Aorta (tissue), 5 donors: ENCODE measurements around the gene AFAP1. TPM values are rescaled to one million over a fixed set of nuclear protein-coding genes. Genes with fewer than 3 reads are reported as not detected.

Experiments
- ATAC-seq: fragments of 200-7000 bp; cut with Tn5 transposase; one replicate; pipeline ENCODE4 v1.9.1; 2022; ENCODE audit warnings: moderate library complexity; ENCODE audit not compliant: low FRiP score
- DNase-seq, 2 donors: peaks; one replicate each; pipeline ENCODE4 v3.0.0-alpha.2; 2020
- H3K27ac ChIP-seq, 2 donors: one replicate each; pipeline ENCODE4 v1.5.1; 2013; ENCODE audit warnings: low read length in 2 of 2, mild to moderate bottlenecking in 2 of 2, moderate library complexity in 2 of 2, control low read depth in 1 of 2, inconsistent platforms in 1 of 2, low read depth in 1 of 2
- H3K27me3 ChIP-seq, 2 donors: one replicate each; pipeline ENCODE4 v1.6.1; 2013; ENCODE audit warnings: control low read depth in 1 of 2, low read length in 1 of 2, mild to moderate bottlenecking in 1 of 2, moderate library complexity in 1 of 2; ENCODE audit not compliant: insufficient read depth in 2 of 2, control insufficient read depth in 1 of 2
- H3K36me3 ChIP-seq, 2 donors: one replicate each; pipeline ENCODE4 v1.6.1; 2013; ENCODE audit warnings: control low read depth in 1 of 2, low read length in 1 of 2, mild to moderate bottlenecking in 1 of 2; ENCODE audit not compliant: insufficient read depth in 2 of 2, control insufficient read depth in 1 of 2
- H3K4me1 ChIP-seq, 2 donors: one replicate each; pipeline ENCODE4 v1.6.1; 2013; ENCODE audit warnings: low read length in 2 of 2, control low read depth in 1 of 2, mild to moderate bottlenecking in 1 of 2, moderate library complexity in 1 of 2; ENCODE audit not compliant: insufficient read depth in 2 of 2, control insufficient read depth in 1 of 2
- H3K4me3 ChIP-seq, 2 donors: one replicate each; pipeline ENCODE4 v1.5.1; 2013; ENCODE audit warnings: low read length in 2 of 2, control low read depth in 1 of 2, mild to moderate bottlenecking in 1 of 2
- H3K9me3 ChIP-seq: one replicate; pipeline ENCODE4 v1.6.1; 2013; ENCODE audit warnings: mild to moderate bottlenecking, low read length; ENCODE audit not compliant: control insufficient read depth
- WGBS, 2 donors: extraction: QIAGEN DNeasy Blood & Tissue Kit; methylation state at CpG; one replicate each; pipeline ENCODE4 v1.1.7; 2013; 5-methylcytosine and 5-hydroxymethylcytosine counted together
- intact Hi-C, 2 donors: fragments of 100-400 bp; cut with DNase I; formaldehyde crosslinking; loops; one replicate each; pipeline versions ENCODE4 v1.14.2 to v1.15.0; 2022
- polyA plus RNA-seq, 2 donors: library from polyadenylated mRNA; stranded (reverse); fragments of 200-250 nt; gene quantifications; one replicate each; pipeline ENCODE4 v1.2.3, GENCODE V29; 2013
- total RNA-seq, 2 donors: library from RNA; stranded (reverse); fragmentation: NEBNext Ultra II Directional; extraction: Animal tissue kit (Norgen Biotek cat#: 25700); gene quantifications; one replicate each; pipeline ENCODE4 v1.2.1, GENCODE V29; 2021
- donor health status: healthy with polysubstance abuse.
- donor health status: Bipolar disorder and iron deficiency.
- donor health status: DM: no; HTN: no; CAD: no.
- donor health status: DM: no; HTN: no; CAD: no.
- donor health status: DM: yes; HTN: yes; CAD: no.

AFAP1 gene
- total and polyA plus RNA-seq, 4 donors = 4.6 to 60.5 (median 26.9) TPM

DNA sequence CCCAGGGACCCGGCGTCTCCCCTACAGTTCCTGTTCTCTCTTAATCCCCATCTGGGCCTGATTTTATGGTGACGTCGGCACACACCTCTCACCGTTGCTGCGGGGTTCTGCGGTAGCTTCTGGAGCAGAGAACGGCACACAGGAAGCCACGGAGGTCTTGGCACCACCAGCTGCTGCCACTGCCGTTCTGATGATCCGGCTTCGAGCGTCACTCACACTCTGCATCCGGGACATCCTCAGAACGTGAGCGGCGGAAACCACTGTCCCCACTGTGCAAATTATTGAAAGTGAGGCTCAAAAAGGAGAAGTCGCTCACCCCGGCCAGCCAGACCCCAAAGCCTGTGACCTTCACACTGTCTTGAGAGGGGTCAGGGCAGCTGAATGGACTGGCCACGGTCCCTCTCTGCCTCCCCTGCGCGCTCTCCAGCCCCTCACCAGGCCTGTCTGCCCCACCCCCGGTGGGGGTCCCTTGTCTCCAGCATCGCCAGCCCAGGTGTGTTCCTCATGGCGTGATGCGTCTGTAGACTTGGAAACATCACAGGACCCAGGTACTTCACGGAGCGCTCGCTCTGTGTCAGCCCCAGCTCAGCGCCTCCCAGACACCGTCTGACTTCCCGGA is 201.1 kb downstream of the AFAP1 start:
- Histone ChIP-seq H3K4me3 (no peak overlapping the region), H3K9me3 (no peaks in the 10 kb centered on the region), H3K36me3 (no peaks in the 10 kb centered on the region), H3K4me1 (no peaks in the 10 kb centered on the region), H3K27ac (no peak overlapping the region), H3K27me3 (no peaks in the 10 kb centered on the region)
- DNase-seq (no peak), ATAC-seq (no peak)
- 95 to 96% methylated on average over 32 of the region's 32 CpGs for WGBS, 2 donors
- intact Hi-C loops = no loop called here

DNA sequence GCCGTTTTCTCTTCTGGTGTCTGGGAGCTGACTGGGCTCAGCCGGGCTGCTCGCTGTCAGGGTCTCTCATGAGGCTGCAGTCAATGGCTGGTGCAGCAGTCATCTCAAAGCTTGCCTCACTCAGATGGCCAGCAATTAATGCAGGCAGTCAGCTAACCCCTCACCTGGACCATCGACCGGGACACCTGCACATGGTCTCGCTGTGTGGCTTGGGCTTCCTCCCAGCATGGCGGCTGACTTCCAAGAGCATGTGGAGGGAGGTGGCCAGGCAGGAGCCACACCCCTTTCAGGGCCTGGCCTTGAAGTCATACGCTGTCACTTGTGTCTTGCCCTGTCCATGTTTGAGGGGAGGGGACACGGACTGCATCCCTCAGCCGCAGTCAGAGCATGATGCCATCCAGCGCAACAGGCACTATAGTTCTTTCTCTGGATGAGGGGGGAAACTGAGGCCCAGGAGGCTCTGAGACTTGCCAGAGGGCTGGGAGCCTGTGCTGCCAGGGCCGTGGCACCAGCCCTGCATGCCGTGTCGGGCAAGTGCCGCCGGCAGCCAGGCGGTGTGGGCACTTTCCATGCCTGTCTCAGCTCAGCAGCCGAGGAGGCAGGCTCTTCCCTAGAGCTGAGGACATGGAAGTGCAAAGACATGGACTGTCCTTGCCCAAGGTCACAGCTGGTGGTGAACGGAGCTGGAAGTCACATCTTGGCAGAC is 201.8 kb downstream of the AFAP1 start:
- intact Hi-C loops = no loop called here
- H3K36me3 ChIP-seq = no peaks in the 10 kb centered on the region
- no peak for ATAC-seq

DNA sequence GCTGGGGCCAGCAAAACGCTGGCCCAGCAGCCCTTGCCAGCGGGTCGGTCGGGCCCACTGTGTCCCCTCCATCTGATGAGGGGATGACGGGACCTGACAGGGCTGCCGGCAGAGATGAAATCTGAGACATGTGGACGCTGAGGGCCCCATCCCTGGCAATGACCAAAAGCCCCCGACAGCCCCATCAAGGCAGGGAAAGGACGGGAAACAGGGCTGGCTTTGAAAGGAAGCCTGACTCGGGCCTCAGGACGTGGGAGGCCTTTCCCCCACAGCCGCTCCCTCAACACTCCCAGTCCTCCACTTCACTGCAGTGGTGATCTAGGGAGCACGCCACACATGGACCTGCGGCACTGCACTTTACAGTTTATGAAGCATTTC is 202.4 kb downstream of the AFAP1 start:
- Histone ChIP-seq H3K36me3 (no peaks in the 10 kb centered on the region), H3K4me1 (no peaks in the 10 kb centered on the region), H3K27me3 (no peaks in the 10 kb centered on the region), H3K4me3 (no peak overlapping the region), H3K9me3 (no peaks in the 10 kb centered on the region), H3K27ac (no peak overlapping the region)
- 88 to 93% methylated on average over 14 of the region's 14 CpGs for WGBS, 2 donors
- DNase-seq (no peak), ATAC-seq (no peak)
- intact Hi-C loops = no loop called here

More for the DNA sequence above, 201.8 kb downstream of the AFAP1 start:
- 93 to 97% methylated on average over 19 of the region's 19 CpGs for WGBS, 2 donors
- no peaks in the 10 kb centered on the region for H3K4me1 ChIP-seq
- H3K9me3 ChIP-seq = no peaks in the 10 kb centered on the region
- no peak for DNase-seq
- H3K27ac ChIP-seq = no peak overlapping the region
- no peak overlapping the region for H3K4me3 ChIP-seq
- no peaks in the 10 kb centered on the region for H3K27me3 ChIP-seq

DNA sequence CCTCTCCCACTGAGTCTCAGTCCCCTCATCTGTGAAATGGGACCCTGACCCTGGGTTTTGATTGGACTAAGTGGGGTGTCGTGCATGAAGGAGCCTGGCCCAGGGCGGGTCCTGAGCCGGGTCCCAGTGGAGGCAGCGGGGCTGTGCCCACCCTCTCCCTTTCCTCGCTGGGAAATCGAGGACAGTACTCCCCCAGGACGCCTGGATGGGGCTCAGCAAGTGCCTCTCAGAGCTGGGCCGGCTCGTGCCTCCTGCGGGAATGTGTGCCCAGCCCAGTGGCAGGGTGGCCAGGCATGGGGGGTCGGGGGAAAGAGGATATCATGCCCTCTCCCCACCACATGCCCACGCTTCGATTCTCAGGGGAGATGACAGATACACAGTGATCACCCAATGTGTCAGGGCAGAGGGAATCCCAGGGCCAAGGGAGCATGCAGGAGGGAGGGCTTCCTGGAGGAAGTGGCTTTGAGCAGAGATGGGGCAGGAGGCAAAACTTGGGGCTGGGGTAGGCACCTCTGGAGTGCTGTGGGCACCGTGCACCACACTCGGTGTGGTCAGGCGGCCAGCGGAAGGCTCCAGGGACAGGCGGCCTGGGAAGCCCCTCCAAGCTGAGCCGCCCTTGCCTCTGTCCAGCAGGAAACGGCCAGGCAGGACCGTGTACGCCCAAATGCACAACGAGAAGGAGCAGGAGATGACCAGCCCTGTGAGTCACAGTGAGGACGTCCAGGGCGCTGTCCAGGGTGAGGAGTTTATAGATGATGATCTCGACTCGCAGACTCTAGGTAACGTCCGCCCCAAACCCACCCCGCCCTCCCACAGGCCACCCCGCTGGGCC is 203.0 kb downstream of the AFAP1 start:
- intact Hi-C loops = no loop called here

DNA sequence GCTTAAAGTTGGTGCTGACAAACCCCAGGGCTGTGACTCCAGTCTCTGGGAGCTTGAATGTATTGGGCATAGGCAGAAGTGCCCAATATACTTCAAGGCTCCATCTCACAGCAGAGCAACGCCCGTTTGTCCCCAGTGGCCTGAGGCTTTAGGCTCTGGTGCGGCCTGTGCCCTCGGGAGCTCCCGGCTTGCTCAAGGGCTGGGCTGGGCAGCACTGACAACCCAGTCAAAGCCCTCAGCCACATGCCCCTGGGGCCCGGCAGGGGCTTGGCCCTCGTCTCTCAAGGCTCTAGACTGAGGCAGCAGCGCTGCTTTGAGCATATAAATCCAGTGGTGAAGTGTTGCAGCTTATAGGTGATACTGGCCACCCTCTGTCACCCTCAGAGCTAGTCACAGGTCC is 203.7 kb downstream of the AFAP1 start:
- DNase-seq (no peak), ATAC-seq (no peak)
- H3K4me1 ChIP-seq = no peaks in the 10 kb centered on the region
- no peak overlapping the region for H3K27ac ChIP-seq
- intact Hi-C loops = no loop called here
- no peaks in the 10 kb centered on the region for H3K9me3 ChIP-seq
- no peak overlapping the region for H3K4me3 ChIP-seq
- no peaks in the 10 kb centered on the region for H3K36me3 ChIP-seq
- H3K27me3 ChIP-seq = no peaks in the 10 kb centered on the region
- WGBS, 2 donors = 91 to 92% methylated on average over 8 of the region's 8 CpGs

More for the DNA sequence above, 203.0 kb downstream of the AFAP1 start:
- no peak for DNase-seq
- no peak overlapping the region for H3K27ac ChIP-seq
- H3K4me1 ChIP-seq = no peaks in the 10 kb centered on the region
- ATAC-seq = no peak
- WGBS, 2 donors = 86 to 87% methylated on average over 31 of the region's 31 CpGs
- no peaks in the 10 kb centered on the region for H3K9me3 ChIP-seq
- no peaks in the 10 kb centered on the region for H3K27me3 ChIP-seq
- H3K36me3 ChIP-seq = no peaks in the 10 kb centered on the region
- H3K4me3 ChIP-seq = no peak overlapping the region

DNA sequence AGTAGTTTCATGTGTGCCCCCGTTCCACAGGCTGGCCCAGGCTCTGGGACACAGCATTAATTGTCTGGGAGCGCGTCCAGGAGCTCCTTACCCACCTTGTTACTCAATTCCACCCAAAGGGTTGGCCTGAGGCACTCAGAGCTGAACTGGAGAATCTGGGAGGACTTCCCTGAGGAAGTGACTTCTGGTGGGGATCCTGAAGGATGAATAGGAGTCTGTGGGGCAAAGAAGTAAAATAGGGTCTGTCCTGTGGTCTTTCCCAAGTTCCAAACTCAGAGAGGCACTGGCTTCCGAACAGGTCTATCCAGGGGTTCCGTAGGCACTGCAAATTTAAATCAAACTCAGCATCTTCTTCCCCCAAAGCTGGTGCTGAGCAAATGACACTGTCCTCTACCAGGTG is 204.3 kb downstream of the AFAP1 start:
- no peaks in the 10 kb centered on the region for H3K4me1 ChIP-seq
- no peak overlapping the region for H3K27ac ChIP-seq
- no peak overlapping the region for H3K4me3 ChIP-seq
- no peaks in the 10 kb centered on the region for H3K27me3 ChIP-seq
- 95 to 96% methylated on average over 5 of the region's 5 CpGs for WGBS, 2 donors
- no peak for ATAC-seq
- no peaks in the 10 kb centered on the region for H3K36me3 ChIP-seq
- intact Hi-C loops = no loop called here
- no peak for DNase-seq
- no peaks in the 10 kb centered on the region for H3K9me3 ChIP-seq

DNA sequence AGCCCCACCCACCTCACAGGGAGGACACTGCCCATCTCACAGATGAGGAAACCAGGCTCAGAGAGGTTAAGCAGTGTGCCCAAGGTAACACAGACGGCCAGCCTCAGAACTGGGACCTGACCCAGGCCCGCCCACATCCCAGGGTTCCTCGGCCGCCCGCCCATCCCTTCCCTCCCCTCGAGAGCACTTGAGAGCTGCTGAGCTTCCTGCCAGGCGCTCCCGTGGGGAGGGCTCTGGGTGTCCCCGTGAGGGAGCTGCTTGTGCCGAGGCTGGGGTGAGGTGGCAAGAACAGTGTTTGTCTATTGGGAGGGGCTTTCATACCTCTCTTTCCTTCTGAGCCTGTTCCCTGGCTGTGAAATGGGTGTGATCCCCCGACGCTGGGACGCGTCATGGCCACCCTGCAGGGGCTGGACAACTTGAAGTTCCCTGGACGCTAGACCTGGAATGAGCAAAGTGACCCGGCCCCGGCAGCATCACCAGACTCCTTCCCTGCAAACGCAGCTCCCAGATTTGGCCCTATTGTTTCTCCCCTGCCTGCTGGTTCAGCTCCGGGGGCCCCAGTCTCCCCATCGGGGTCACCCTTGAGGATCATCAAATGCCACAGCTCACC is 204.9 kb downstream of the AFAP1 start:
- no peaks in the 10 kb centered on the region for H3K4me1 ChIP-seq
- H3K27ac ChIP-seq = no peak overlapping the region
- H3K36me3 ChIP-seq = no peaks in the 10 kb centered on the region
- 73 to 82% methylated on average over 20 of the region's 20 CpGs for WGBS, 2 donors
- no peaks in the 10 kb centered on the region for H3K27me3 ChIP-seq
- ATAC-seq = no peak
- DNase-seq = no peak
- intact Hi-C loops = no loop called here
- no peaks in the 10 kb centered on the region for H3K9me3 ChIP-seq
- no peak overlapping the region for H3K4me3 ChIP-seq

DNA sequence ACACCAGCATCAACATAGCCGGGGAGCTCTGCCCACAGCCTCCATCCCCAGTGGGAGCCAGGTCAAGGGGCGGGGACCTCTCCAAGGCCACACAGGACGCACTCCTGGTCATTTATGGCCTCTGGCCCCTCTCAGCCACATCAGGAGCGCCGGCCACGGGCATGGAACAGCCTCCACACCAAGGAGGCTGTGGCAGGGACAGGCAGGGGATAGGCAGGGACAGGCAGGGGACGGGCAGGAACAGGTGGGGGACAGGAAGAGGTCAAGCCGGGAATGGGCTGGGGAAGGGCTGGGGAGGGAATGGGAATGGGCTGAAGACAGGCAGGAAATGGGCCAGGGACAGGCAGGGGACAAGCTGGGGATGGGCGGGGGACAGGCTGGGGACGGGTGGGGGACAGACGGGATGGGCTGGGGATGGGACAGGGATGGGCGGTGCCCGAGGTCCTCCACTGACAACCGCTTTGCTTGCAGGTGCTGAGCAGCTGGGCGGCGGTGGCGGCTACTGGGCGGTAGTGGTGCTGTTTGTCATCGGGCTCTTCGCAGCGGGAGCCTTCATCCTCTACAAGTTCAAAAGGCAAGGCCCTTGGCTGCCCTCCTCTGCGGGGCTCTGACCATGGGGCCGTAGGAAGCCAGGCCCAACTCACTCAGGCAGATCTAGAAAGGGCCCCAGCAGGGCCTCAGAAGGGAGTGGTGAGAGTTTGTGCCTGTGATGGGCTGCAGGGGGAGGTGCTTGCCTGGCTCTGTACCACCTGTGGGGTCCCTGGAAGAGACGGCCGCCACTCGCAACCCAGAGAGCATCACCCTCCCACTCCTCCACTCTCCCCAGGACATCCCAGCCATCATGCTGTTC is 205.6 kb downstream of the AFAP1 start:
- no peaks in the 10 kb centered on the region for H3K27me3 ChIP-seq
- no peak for DNase-seq
- 87 to 89% methylated on average over 24 to 26 of the region's 26 CpGs for WGBS, 2 donors

More for the DNA sequence above, 205.6 kb downstream of the AFAP1 start:
- no peak for ATAC-seq
- intact Hi-C loops = no loop called here
- no peaks in the 10 kb centered on the region for H3K9me3 ChIP-seq
- no peak overlapping the region for H3K27ac ChIP-seq
- H3K36me3 ChIP-seq = no peaks in the 10 kb centered on the region
- no peaks in the 10 kb centered on the region for H3K4me1 ChIP-seq
- H3K4me3 ChIP-seq = no peak overlapping the region
